Body of pancreas (tissue), 4 donors: ENCODE data around the gene TIMELESS.
"Not testable (repeated sequence)": the region's sequence is repeated elsewhere in the genome, so short reads cannot be mapped to it uniquely, and the experiment has no call there.

Experiments used
- CTCF ChIP-seq, 7 experiments: fragments of 450-650 bp in 4 of 7; fragments of 200-600 bp in 3 of 7; sonication (generic) in 3 of 7; IDR thresholded peaks; one replicate each; pipeline ENCODE4 v1.5.1; 2016 to 2019; ENCODE audit warnings: antibody characterized with exemption in 7 of 7
- POLR2A ChIP-seq, 3 donors: fragments of 450-650 bp; IDR thresholded peaks; one replicate each; pipeline ENCODE4 v1.6.1; 2016; ENCODE audit warnings: antibody characterized with exemption in 3 of 3, mild to moderate bottlenecking in 2 of 3

- not testable (repeated sequence) for TF ChIP-seq POLR2A, CTCF (IDR thresholded peaks at IDR 0.05)
Observed at GRCh38 chr12:56494106-56494415, 44.8 kb upstream of the TIMELESS start.
